ENCODE results near the gene GRM7.

DNA sequence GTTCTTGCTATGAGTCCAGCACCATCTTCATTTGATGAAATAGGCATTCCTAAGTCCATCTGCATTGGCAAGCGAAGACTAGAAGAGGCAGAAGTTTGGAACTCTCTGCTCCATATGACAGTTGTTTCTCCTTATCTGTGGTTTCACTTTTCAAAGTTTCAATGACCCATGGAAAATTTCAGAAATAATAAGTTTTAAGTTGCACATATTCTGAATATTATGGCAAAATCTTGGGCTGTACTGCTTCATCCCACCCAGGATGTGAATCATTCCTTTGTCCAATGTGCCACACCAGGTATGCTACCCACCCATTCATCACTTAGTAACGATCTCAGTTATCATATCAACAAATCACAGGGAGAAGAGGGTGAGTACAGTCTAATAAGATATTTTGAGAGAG is 647.9 kb downstream of the GRM7 start:
- TF ChIP-seq, protein P1, sequence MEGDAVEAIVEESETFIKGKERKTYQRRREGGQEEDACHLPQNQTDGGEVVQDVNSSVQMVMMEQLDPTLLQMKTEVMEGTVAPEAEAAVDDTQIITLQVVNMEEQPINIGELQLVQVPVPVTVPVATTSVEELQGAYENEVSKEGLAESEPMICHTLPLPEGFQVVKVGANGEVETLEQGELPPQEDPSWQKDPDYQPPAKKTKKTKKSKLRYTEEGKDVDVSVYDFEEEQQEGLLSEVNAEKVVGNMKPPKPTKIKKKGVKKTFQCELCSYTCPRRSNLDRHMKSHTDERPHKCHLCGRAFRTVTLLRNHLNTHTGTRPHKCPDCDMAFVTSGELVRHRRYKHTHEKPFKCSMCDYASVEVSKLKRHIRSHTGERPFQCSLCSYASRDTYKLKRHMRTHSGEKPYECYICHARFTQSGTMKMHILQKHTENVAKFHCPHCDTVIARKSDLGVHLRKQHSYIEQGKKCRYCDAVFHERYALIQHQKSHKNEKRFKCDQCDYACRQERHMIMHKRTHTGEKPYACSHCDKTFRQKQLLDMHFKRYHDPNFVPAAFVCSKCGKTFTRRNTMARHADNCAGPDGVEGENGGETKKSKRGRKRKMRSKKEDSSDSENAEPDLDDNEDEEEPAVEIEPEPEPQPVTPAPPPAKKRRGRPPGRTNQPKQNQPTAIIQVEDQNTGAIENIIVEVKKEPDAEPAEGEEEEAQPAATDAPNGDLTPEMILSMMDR (IDR thresholded peaks at IDR 0.05): no peak
- TF ChIP-seq POLR2A (IDR thresholded peaks at IDR 0.05): no peak

Measured in adrenal gland (tissue), 5 donors.